WTC11 (cell line): ENCODE measurements around the gene ILDR2.

ENCODE experiments used
- GRHL2 ChIP-seq: fragments of 250-450 bp; sonication (Bioruptor Pico); IDR thresholded peaks from 2 replicates; pipeline ENCODE4 v1.8.0; 2022; ENCODE audit warnings: mild to moderate bottlenecking, moderate library complexity; ENCODE audit not compliant: insufficient replicate concordance, severe bottlenecking
- NR3C1 ChIP-seq: sonication (generic); formaldehyde crosslinking; conservative IDR thresholded peaks from 2 replicates; pipeline ENCODE4 v1.8.1; 2023; ENCODE audit warnings: low read depth, mild to moderate bottlenecking, missing genetic modification reagents
- RELA ChIP-seq: sonication (generic); formaldehyde crosslinking; IDR thresholded peaks from 2 replicates; pipeline ENCODE4 v1.8.1; 2022; ENCODE audit warnings: missing genetic modification reagents, mild to moderate bottlenecking, borderline replicate concordance
- SMAD3 ChIP-seq: sonication (generic); formaldehyde crosslinking; IDR thresholded peaks from 2 replicates; pipeline ENCODE4 v1.8.0; 2022; ENCODE audit warnings: missing genetic modification reagents, mild to moderate bottlenecking, borderline replicate concordance
- ZNF121 ChIP-seq: sonication (generic); formaldehyde crosslinking; IDR thresholded peaks from 2 replicates; pipeline ENCODE4 v1.8.0; 2023; ENCODE audit warnings: missing genetic modification reagents
- ZNF263 ChIP-seq: sonication (generic); formaldehyde crosslinking; IDR thresholded peaks from 2 replicates; pipeline ENCODE4 v1.8.1; 2022; ENCODE audit warnings: low read depth, mild to moderate bottlenecking, moderate library complexity, missing genetic modification reagents
- TF ChIP-seq, protein P1 (sequence below): fragments of 200-600 bp; IDR thresholded peaks from 2 replicates; pipeline ENCODE4 v1.8.0; 2022; ENCODE audit warnings: antibody characterized with exemption
- TF ChIP-seq, protein P2 (sequence below): sonication (generic); formaldehyde crosslinking; conservative IDR thresholded peaks from 2 replicates; pipeline ENCODE4 v1.8.1; 2022; ENCODE audit warnings: mild to moderate bottlenecking, missing genetic modification reagents

DNA sequence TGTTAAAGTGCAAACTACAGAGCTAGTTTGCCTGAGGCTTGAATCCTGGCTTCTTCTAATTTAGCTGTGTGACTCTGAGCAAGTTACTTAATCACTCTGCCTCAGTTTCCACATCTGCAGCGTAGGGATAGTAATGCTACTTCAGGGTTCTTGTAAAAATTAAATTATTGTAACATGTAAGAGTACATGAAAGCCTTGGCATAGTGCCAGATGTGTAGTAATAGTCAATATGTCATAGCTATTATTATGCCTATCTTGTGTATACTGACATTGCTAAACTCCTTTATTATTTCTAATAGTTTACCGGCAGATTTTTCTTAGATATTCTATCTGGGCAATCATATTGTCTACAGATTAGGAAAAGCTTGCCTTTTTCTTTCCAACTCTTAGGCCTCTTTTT, 92.4 kb downstream of the ILDR2 start:
- no peak for TF ChIP-seq GRHL2 (CRISPR knock-in tag)
- TF ChIP-seq, protein P1, sequence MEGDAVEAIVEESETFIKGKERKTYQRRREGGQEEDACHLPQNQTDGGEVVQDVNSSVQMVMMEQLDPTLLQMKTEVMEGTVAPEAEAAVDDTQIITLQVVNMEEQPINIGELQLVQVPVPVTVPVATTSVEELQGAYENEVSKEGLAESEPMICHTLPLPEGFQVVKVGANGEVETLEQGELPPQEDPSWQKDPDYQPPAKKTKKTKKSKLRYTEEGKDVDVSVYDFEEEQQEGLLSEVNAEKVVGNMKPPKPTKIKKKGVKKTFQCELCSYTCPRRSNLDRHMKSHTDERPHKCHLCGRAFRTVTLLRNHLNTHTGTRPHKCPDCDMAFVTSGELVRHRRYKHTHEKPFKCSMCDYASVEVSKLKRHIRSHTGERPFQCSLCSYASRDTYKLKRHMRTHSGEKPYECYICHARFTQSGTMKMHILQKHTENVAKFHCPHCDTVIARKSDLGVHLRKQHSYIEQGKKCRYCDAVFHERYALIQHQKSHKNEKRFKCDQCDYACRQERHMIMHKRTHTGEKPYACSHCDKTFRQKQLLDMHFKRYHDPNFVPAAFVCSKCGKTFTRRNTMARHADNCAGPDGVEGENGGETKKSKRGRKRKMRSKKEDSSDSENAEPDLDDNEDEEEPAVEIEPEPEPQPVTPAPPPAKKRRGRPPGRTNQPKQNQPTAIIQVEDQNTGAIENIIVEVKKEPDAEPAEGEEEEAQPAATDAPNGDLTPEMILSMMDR = no peak
- TF ChIP-seq NR3C1 (CRISPR knock-in tag) = no peak
- TF ChIP-seq ZNF263 (CRISPR knock-in tag) = no peak
- TF ChIP-seq RELA = no peak
- no peak for TF ChIP-seq SMAD3 (CRISPR knock-in tag)
- TF ChIP-seq, protein P2, sequence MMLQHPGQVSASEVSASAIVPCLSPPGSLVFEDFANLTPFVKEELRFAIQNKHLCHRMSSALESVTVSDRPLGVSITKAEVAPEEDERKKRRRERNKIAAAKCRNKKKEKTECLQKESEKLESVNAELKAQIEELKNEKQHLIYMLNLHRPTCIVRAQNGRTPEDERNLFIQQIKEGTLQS (CRISPR knock-in tag) = no peak
- no peak for TF ChIP-seq ZNF121 (CRISPR knock-in tag)
